ENCODE measurements around the gene OLFML2A.

GRCh38 chr9:124863371-124863871 is 86.5 kb downstream of the OLFML2A start:
- TF ChIP-seq CTCF (IDR thresholded peaks at IDR 0.05) (no peak), POLR2AphosphoS5 (IDR thresholded peaks at IDR 0.05) (peak in 1 of 2 donors; percentile 10), POLR2A (IDR thresholded peaks at IDR 0.05; ENCODE audit: low read depth) (no peak), EP300 (IDR thresholded peaks at IDR 0.05) (no peak)

Data from esophagus muscularis mucosa (tissue), 4 donors.